Activated naive CD4-positive, alpha-beta T cell treated with Interleukin-2 at 50 U/mL for 16 hours (primary cell): ENCODE data around the gene MARK3.

Experiments used
- DNase-seq: peaks from one replicate; pipeline ENCODE4 v3.0.0-alpha.2; 2020

The MARK3 gene

GRCh38 chr14:103398427-103399195, 13.4 kb downstream of the MARK3 start:
- DNase-seq: no peak

GRCh38 chr14:103400537-103400936, 15.3 kb downstream of the MARK3 start:
- DNase-seq: no peak

GRCh38 chr14:103401223-103402214, 16.3 kb downstream of the MARK3 start:
- no peak for DNase-seq

GRCh38 chr14:103402695-103403094, 17.5 kb downstream of the MARK3 start:
- no peak for DNase-seq

GRCh38 chr14:103404032-103404918, 19.1 kb downstream of the MARK3 start:
- DNase-seq: no peak

- DNase-seq: no peak
Observed at GRCh38 chr14:103404920-103405319, 19.7 kb downstream of the MARK3 start.

- no peak for DNase-seq
Observed at GRCh38 chr14:103408491-103409155, 23.4 kb downstream of the MARK3 start.

- no peak for DNase-seq
Observed at GRCh38 chr14:103416916-103417315, 31.7 kb downstream of the MARK3 start.

GRCh38 chr14:103418481-103418818, 33.2 kb downstream of the MARK3 start:
- DNase-seq: no peak

GRCh38 chr14:103421556-103421955, 36.3 kb downstream of the MARK3 start:
- no peak for DNase-seq

GRCh38 chr14:103423050-103423461, 37.8 kb downstream of the MARK3 start:
- DNase-seq: no peak

GRCh38 chr14:103427485-103428443, 42.5 kb downstream of the MARK3 start:
- DNase-seq: peak; percentile 8

- DNase-seq: no peak
Observed at GRCh38 chr14:103428723-103429556, 43.7 kb downstream of the MARK3 start.

- no peak for DNase-seq
Observed at GRCh38 chr14:103430358-103430757, 45.1 kb downstream of the MARK3 start.

- no peak for DNase-seq
Observed at GRCh38 chr14:103432627-103433026, 47.4 kb downstream of the MARK3 start.

- no peak for DNase-seq
Observed at GRCh38 chr14:103433916-103434563, 48.8 kb downstream of the MARK3 start.

- no peak for DNase-seq
Observed at GRCh38 chr14:103434868-103435442, 49.7 kb downstream of the MARK3 start.

- no peak for DNase-seq
Observed at GRCh38 chr14:103436533-103436932, 51.3 kb downstream of the MARK3 start.

- no peak for DNase-seq
Observed at GRCh38 chr14:103442288-103442687, 57.1 kb downstream of the MARK3 start.
